Astrocyte (in vitro differentiated cells and primary cell): ENCODE measurements around the gene ACE2. TPM values are rescaled to one million over a fixed set of nuclear protein-coding genes. Genes with fewer than 3 reads are reported as not detected.

Experiments
- DNase-seq: peaks from one replicate; pipeline ENCODE4 v3.0.0-alpha.2; 2010; ENCODE audit warnings: low read depth
- FAIRE-seq: peaks from 2 replicates; lab custom pipeline; 2011; peaks lifted over from hg19 to GRCh38; lab: Jason Lieb, UNC
- H2AFZ ChIP-seq: 2 replicates; pipeline ENCODE4 v1.6.0; 2012; ENCODE audit warnings: low read depth, low read length, inconsistent platforms
- H3K27ac ChIP-seq: 2 replicates; pipeline ENCODE4 v1.5.1; 2011; ENCODE audit warnings: low read depth, low read length, inconsistent platforms
- H3K27me3 ChIP-seq: 2 replicates; pipeline ENCODE4 v1.6.0; 2011; ENCODE audit warnings: low read length, inconsistent platforms; ENCODE audit not compliant: insufficient read depth
- H3K36me3 ChIP-seq: 2 replicates; pipeline ENCODE4 v1.5.1; 2011; ENCODE audit warnings: low read length, inconsistent platforms; ENCODE audit not compliant: insufficient read depth
- H3K4me1 ChIP-seq: 2 replicates; pipeline ENCODE4 v1.5.1; 2011; ENCODE audit warnings: low read length, inconsistent platforms; ENCODE audit not compliant: insufficient read depth
- H3K4me2 ChIP-seq: 2 replicates; pipeline ENCODE4 v1.6.0; 2012; ENCODE audit warnings: low read length, inconsistent platforms
- H3K4me3 ChIP-seq: 2 replicates; pipeline ENCODE4 v1.5.1; 2011; ENCODE audit warnings: low read depth, mild to moderate bottlenecking, low read length, inconsistent platforms; ENCODE audit not compliant: insufficient read depth
- H3K79me2 ChIP-seq: 2 replicates; pipeline ENCODE4 v1.6.0; 2012; ENCODE audit warnings: mild to moderate bottlenecking, low read length, inconsistent platforms; ENCODE audit not compliant: insufficient read depth
- H3K9ac ChIP-seq: 2 replicates; pipeline ENCODE4 v1.6.0; 2012; ENCODE audit warnings: mild to moderate bottlenecking, low read length, inconsistent platforms
- H3K9me3 ChIP-seq: 2 replicates; pipeline ENCODE4 v1.5.1; 2012; ENCODE audit warnings: low read depth, mild to moderate bottlenecking, low read length, inconsistent platforms; ENCODE audit not compliant: insufficient read depth
- H4K20me1 ChIP-seq: 2 replicates; pipeline ENCODE4 v1.6.0; 2012; ENCODE audit warnings: low read length, inconsistent platforms; ENCODE audit not compliant: insufficient read depth
- H3K27ac Mint-ChIP-seq: one replicate; pipeline ENCODE4 v1.8.0; 2021; ENCODE audit warnings: mild to moderate bottlenecking, mixed read lengths; ENCODE audit not compliant: unreplicated experiment
- H3K27me3 Mint-ChIP-seq: one replicate; pipeline ENCODE4 v1.8.0; 2021; ENCODE audit warnings: low read depth, mixed read lengths; ENCODE audit not compliant: unreplicated experiment
- H3K36me3 Mint-ChIP-seq: one replicate; pipeline ENCODE4 v1.8.0; 2021; ENCODE audit warnings: low read depth, mixed read lengths; ENCODE audit not compliant: unreplicated experiment
- H3K4me1 Mint-ChIP-seq: one replicate; pipeline ENCODE4 v1.8.0; 2021; ENCODE audit warnings: low read depth, mixed read lengths; ENCODE audit not compliant: unreplicated experiment
- H3K4me3 Mint-ChIP-seq: one replicate; pipeline ENCODE4 v1.8.0; 2021; ENCODE audit warnings: mild to moderate bottlenecking, moderate library complexity, mixed read lengths; ENCODE audit not compliant: unreplicated experiment
- H3K9me3 Mint-ChIP-seq: one replicate; pipeline ENCODE4 v1.8.0; 2021; ENCODE audit warnings: mild to moderate bottlenecking, mixed read lengths; ENCODE audit not compliant: unreplicated experiment
- CTCF ChIP-seq: IDR thresholded peaks from 2 replicates; pipeline ENCODE4 v1.5.1; 2011; ENCODE audit warnings: low read depth, mild to moderate bottlenecking, inconsistent platforms, low read length, moderate library complexity; ENCODE audit not compliant: insufficient read depth
- EZH2 ChIP-seq: IDR thresholded peaks from 2 replicates; pipeline ENCODE4 v1.6.1; 2012; ENCODE audit warnings: mild to moderate bottlenecking, low read length, inconsistent platforms; ENCODE audit not compliant: insufficient read depth
- total RNA-seq: library from RNA; stranded (reverse); gene quantifications from 2 replicates; pipeline ENCODE4 v1.2.1, GENCODE V29; 2021

Gene ACE2
- total RNA-seq, 1 donor from 2014 or later = not detected

- Histone ChIP-seq H4K20me1 (no peaks in the 10 kb centered on the region), H3K9ac (no peak overlapping the region), H3K4me1 (no peaks in the 10 kb centered on the region), H3K36me3 (no peaks in the 10 kb centered on the region), H3K9me3 (no peaks in the 10 kb centered on the region), H3K79me2 (no peaks in the 10 kb centered on the region), H3K27me3 (no peaks in the 10 kb centered on the region), H3K4me2 (no peak overlapping the region), H2AFZ (no peak overlapping the region), H3K27ac (no peak overlapping the region), H3K4me3 (no peak overlapping the region)
- no peaks in the 10 kb centered on the region for H3K36me3 Mint-ChIP-seq
- peaks cover 2% of the 10 kb centered on the region for H3K4me1 Mint-ChIP-seq
- no peak for TF ChIP-seq CTCF
- TF ChIP-seq EZH2 = no peak
- no peaks in the 10 kb centered on the region for H3K9me3 Mint-ChIP-seq
- no peaks in the 10 kb centered on the region for H3K27me3 Mint-ChIP-seq
- DNase-seq (no peak), FAIRE-seq (peak; percentile 67)
- no peak overlapping the region for H3K27ac Mint-ChIP-seq
- H3K4me3 Mint-ChIP-seq = no peak overlapping the region
Measured at GRCh38 chrX:15623054-15623453, 22.3 kb upstream of the ACE2 start.

GRCh38 chrX:15619053-15619755 lies 18.4 kb upstream of the ACE2 start:
- Histone ChIP-seq H3K4me1 (no peaks in the 10 kb centered on the region), H2AFZ (no peak overlapping the region), H3K27ac (no peak overlapping the region), H3K4me2 (no peak overlapping the region), H3K9ac (no peak overlapping the region), H3K9me3 (no peaks in the 10 kb centered on the region), H3K4me3 (no peak overlapping the region), H3K79me2 (no peaks in the 10 kb centered on the region), H3K36me3 (no peaks in the 10 kb centered on the region), H4K20me1 (no peaks in the 10 kb centered on the region), H3K27me3 (no peaks in the 10 kb centered on the region)
- DNase-seq (peak; percentile 5), FAIRE-seq (peak; percentile 37)
- H3K27ac Mint-ChIP-seq = no peak overlapping the region
- no peaks in the 10 kb centered on the region for H3K27me3 Mint-ChIP-seq
- no peak overlapping the region for H3K4me3 Mint-ChIP-seq
- no peaks in the 10 kb centered on the region for H3K9me3 Mint-ChIP-seq
- TF ChIP-seq EZH2 (no peak), CTCF (no peak)
- H3K4me1 Mint-ChIP-seq = peaks cover 2% of the 10 kb centered on the region
- H3K36me3 Mint-ChIP-seq = no peaks in the 10 kb centered on the region

DNA sequence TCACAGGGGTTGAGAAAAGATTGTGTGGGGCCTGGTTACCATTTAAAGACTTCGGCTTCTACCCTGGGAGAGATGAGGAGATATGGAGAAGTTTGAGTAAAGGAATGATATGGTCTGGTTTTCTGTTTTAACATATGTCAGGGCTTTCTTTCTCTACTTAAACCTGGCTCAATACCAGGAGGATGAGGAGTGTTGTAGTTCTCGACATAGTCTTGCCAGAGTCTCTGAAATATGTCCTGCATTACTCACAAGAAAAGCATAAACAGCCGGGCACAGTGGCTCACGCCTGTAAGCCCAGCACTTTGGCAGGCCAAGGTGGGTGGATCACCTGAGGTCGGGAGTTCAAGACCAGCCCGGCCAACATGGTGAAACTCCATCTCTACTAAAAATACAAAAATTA lies 16.4 kb upstream of the ACE2 start:
- Mint-ChIP-seq H3K27ac (no peak overlapping the region), H3K9me3 (no peaks in the 10 kb centered on the region), H3K27me3 (no peaks in the 10 kb centered on the region), H3K4me1 (peaks cover 2% of the 10 kb centered on the region), H3K36me3 (no peaks in the 10 kb centered on the region), H3K4me3 (no peak overlapping the region)
- TF ChIP-seq CTCF = no peak
- TF ChIP-seq EZH2 = no peak
- no peak overlapping the region for H3K4me2 ChIP-seq
- DNase-seq = no peak
- H3K9ac ChIP-seq = no peak overlapping the region
- no peaks in the 10 kb centered on the region for H4K20me1 ChIP-seq
- H3K36me3 ChIP-seq = no peaks in the 10 kb centered on the region
- no peak overlapping the region for H3K27ac ChIP-seq
- no peaks in the 10 kb centered on the region for H3K27me3 ChIP-seq
- peak; percentile 70 for FAIRE-seq
- H3K79me2 ChIP-seq = no peaks in the 10 kb centered on the region
- no peaks in the 10 kb centered on the region for H3K9me3 ChIP-seq
- no peak overlapping the region for H2AFZ ChIP-seq
- H3K4me1 ChIP-seq = no peaks in the 10 kb centered on the region
- H3K4me3 ChIP-seq = no peak overlapping the region
